Cardiac muscle cell (in vitro differentiated cells and primary cell): Measurements from ENCODE around the gene OPTC. TPM values are rescaled to one million over a fixed set of nuclear protein-coding genes. Genes with fewer than 3 reads are reported as not detected.

ENCODE experiments used
- DNase-seq, 2 donors: peaks; one replicate each; pipeline versions ENCODE4 v3.0.0 to v3.0.0-alpha.2; 2010 to 2017; ENCODE audit warnings: low read depth in 1 of 2, low spot score in 1 of 2
- H3K27ac ChIP-seq: fragments of 200-600 bp; sonication (generic); 2 replicates; pipeline ENCODE4 v1.5.1; 2016
- H3K27me3 ChIP-seq: fragments of 200-600 bp; sonication (generic); 2 replicates; pipeline ENCODE4 v1.6.0; 2016; ENCODE audit warnings: control low read depth
- H3K36me3 ChIP-seq: fragments of 200-600 bp; sonication (generic); 2 replicates; pipeline ENCODE4 v1.5.1; 2016; ENCODE audit warnings: control low read depth
- H3K4me1 ChIP-seq: fragments of 200-600 bp; sonication (generic); 2 replicates; pipeline ENCODE4 v1.8.1; 2017; ENCODE audit warnings: low read depth, mild to moderate bottlenecking, mixed run types
- H3K4me3 ChIP-seq: fragments of 200-600 bp; sonication (generic); 2 replicates; pipeline ENCODE4 v1.5.1; 2016; ENCODE audit warnings: mild to moderate bottlenecking
- H3K9me3 ChIP-seq: fragments of 200-600 bp; sonication (generic); 2 replicates; pipeline ENCODE4 v1.5.1; 2017; ENCODE audit warnings: low read depth, mild to moderate bottlenecking, control low read depth
- CTCF ChIP-seq: IDR thresholded peaks from 2 replicates; pipeline ENCODE4 v1.5.1; 2012; ENCODE audit warnings: low read depth, mild to moderate bottlenecking, low read length
- polyA plus RNA-seq: library from polyadenylated mRNA; unstranded; fragments of >200 nt; fragmentation: Nextera tagmentation; extraction: Ambion mirVana; gene quantifications from 2 replicates; pipeline ENCODE4 v1.2.1, GENCODE V29; 2016
- total RNA-seq: library from RNA; depleted of rRNA; stranded (reverse); fragments of >200 nt; gene quantifications from 2 replicates; pipeline ENCODE4 v1.2.3, GENCODE V29; 2016

The OPTC gene
- total and polyA plus RNA-seq, 2 experiments from 2014 or later, result not detected

GRCh38 chr1:203455706-203456105, 38.2 kb upstream of the OPTC start:
- Histone ChIP-seq H3K27me3 (no peaks in the 10 kb centered on the region), H3K4me3 (no peak overlapping the region), H3K4me1 (no peaks in the 10 kb centered on the region), H3K36me3 (no peaks in the 10 kb centered on the region), H3K9me3 (no peaks in the 10 kb centered on the region), H3K27ac (no peak overlapping the region)
- TF ChIP-seq CTCF, result no peak
- no peak for DNase-seq

- TF ChIP-seq CTCF, result no peak
- no peak overlapping the region for H3K27ac ChIP-seq
- H3K36me3 ChIP-seq, result no peaks in the 10 kb centered on the region
- H3K4me1 ChIP-seq, result no peaks in the 10 kb centered on the region
- H3K27me3 ChIP-seq, result no peaks in the 10 kb centered on the region
- no peaks in the 10 kb centered on the region for H3K9me3 ChIP-seq
- no peak overlapping the region for H3K4me3 ChIP-seq
- DNase-seq, result no peak
These were observed 37.4 kb upstream of the OPTC start for GRCh38 chr1:203456577-203456976.

- no peaks in the 10 kb centered on the region for H3K27me3 ChIP-seq
- H3K36me3 ChIP-seq, result no peaks in the 10 kb centered on the region
- no peak overlapping the region for H3K27ac ChIP-seq
- H3K4me3 ChIP-seq, result no peak overlapping the region
- no peak for DNase-seq
- no peak for TF ChIP-seq CTCF
- H3K4me1 ChIP-seq, result no peaks in the 10 kb centered on the region
- no peaks in the 10 kb centered on the region for H3K9me3 ChIP-seq
These were observed 35.9 kb upstream of the OPTC start for GRCh38 chr1:203458078-203458477.

GRCh38 chr1:203459671-203460201, 34.2 kb upstream of the OPTC start:
- Histone ChIP-seq H3K4me3 (no peak overlapping the region), H3K27ac (no peak overlapping the region), H3K4me1 (no peaks in the 10 kb centered on the region), H3K9me3 (no peaks in the 10 kb centered on the region), H3K36me3 (no peaks in the 10 kb centered on the region), H3K27me3 (no peaks in the 10 kb centered on the region)
- TF ChIP-seq CTCF, result no peak
- no peak for DNase-seq

- no peak for TF ChIP-seq CTCF
- Histone ChIP-seq H3K36me3 (no peaks in the 10 kb centered on the region), H3K27ac (no peak overlapping the region), H3K27me3 (no peaks in the 10 kb centered on the region), H3K4me1 (peaks cover 7% of the 10 kb centered on the region), H3K9me3 (no peaks in the 10 kb centered on the region), H3K4me3 (no peak overlapping the region)
- DNase-seq, result no peak
These were observed 32.2 kb upstream of the OPTC start for GRCh38 chr1:203461717-203462116.

- no peaks in the 10 kb centered on the region for H3K9me3 ChIP-seq
- H3K27ac ChIP-seq, result no peak overlapping the region
- no peaks in the 10 kb centered on the region for H3K27me3 ChIP-seq
- no peak for DNase-seq
- H3K36me3 ChIP-seq, result no peaks in the 10 kb centered on the region
- peaks cover 7% of the 10 kb centered on the region for H3K4me1 ChIP-seq
- TF ChIP-seq CTCF, result no peak
- no peak overlapping the region for H3K4me3 ChIP-seq
These were observed 31.8 kb upstream of the OPTC start for GRCh38 chr1:203462143-203462542.
